ENCODE results near the gene DBH.
"Not testable (repeated sequence)": the region's sequence is repeated elsewhere in the genome, so short reads cannot be mapped to it uniquely, and the experiment has no call there.

The DBH gene

DNA sequence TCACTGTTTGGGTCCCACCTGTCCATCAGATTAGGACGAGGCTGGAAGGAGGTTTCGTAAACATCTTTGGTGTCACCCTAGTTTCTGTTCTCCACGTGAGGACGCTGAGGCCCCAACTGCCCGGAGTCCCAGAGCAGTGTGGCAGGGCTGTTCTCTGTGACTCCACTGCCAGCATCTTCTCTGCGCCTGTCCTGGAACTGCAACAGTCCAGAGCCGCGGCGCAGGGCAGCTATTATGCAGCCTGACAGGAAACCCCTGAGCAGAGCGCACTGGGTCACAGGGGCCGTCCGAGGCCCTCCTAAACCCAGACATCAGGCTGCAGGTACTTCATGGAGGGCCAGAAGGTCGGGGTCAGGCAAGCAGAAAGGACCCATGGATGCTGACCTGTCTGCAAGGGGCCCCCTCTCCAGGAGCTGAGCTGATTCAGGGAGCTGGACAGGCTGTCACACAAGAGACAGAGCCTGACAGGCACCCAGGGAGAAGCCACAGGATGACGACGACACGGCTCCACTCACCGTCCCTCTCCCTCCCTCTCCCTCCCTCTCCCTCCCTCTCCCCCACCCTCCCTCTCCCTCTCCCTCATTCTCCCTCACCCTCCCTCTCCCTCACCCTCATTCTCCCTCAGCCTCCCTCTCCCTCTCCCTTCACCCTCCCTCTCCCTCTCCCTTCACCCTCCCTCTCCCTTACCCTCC, 31.7 kb downstream of the DBH start:
- H3K4me3 ChIP-seq (ENCODE audit: low read depth, low read length) = no peak overlapping the region
- TF ChIP-seq, protein P1, sequence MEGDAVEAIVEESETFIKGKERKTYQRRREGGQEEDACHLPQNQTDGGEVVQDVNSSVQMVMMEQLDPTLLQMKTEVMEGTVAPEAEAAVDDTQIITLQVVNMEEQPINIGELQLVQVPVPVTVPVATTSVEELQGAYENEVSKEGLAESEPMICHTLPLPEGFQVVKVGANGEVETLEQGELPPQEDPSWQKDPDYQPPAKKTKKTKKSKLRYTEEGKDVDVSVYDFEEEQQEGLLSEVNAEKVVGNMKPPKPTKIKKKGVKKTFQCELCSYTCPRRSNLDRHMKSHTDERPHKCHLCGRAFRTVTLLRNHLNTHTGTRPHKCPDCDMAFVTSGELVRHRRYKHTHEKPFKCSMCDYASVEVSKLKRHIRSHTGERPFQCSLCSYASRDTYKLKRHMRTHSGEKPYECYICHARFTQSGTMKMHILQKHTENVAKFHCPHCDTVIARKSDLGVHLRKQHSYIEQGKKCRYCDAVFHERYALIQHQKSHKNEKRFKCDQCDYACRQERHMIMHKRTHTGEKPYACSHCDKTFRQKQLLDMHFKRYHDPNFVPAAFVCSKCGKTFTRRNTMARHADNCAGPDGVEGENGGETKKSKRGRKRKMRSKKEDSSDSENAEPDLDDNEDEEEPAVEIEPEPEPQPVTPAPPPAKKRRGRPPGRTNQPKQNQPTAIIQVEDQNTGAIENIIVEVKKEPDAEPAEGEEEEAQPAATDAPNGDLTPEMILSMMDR (IDR thresholded peaks at IDR 0.05; ENCODE audit: low read depth, low read length) = no peak

DNA sequence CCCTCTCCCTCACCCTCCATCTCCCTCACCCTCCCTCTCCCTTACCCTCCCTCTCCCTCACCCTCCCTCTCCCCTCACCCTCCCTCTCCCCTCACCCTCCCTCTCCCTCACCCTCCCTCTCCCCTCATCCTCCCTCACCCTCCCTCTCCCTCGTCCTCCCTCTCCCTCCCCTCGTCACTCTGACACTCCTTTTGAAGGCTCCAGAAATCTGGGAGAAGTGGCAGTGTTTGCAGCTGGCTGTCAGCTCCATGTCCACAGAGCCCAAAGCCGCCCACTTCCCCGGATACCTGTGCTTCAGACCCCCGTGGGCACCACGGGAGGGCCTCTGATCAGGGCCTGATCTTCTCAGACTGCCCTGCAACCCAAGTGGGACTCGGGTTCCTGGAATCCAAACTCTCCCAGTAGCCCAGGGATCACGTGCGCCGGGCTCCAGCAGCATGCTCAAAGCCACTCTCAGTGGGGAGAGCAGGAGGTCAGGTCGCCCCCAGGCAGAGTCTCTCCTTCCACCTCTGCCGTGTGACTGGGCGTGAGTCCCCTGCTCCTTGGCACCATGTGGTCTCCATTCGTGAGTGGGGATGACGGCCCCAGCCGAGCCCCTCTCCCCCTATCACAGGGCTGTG, 33.1 kb downstream of the DBH start:
- TF ChIP-seq, protein P1 (IDR thresholded peaks at IDR 0.05; ENCODE audit: low read depth, low read length) = no peak
- H3K4me3 ChIP-seq (ENCODE audit: low read depth, low read length) = no peak overlapping the region

DNA sequence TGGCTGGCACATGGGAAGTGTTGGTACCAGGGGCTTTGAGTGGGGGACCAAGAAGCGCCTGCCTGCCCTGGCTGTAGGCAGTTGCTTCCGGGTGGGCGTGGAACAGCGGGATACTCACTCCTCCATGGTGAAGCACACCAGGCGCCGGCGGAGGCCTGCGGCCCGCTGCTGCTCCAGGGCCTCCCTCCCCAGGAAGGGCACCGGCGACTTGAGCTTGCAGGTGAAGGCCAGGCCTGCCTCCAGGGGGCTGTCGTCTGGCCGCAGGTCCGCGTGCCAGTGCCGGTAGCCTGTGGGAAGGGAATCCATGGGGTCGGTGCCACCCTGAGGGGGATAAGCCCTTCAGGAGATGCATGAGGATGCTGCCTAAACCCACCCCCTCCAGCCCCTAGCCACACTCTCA, 34.3 kb downstream of the DBH start:
- TF ChIP-seq, protein P1 (IDR thresholded peaks at IDR 0.05; ENCODE audit: low read depth, low read length) = no peak
- H3K4me3 ChIP-seq (ENCODE audit: low read depth, low read length) = no peak overlapping the region

DNA sequence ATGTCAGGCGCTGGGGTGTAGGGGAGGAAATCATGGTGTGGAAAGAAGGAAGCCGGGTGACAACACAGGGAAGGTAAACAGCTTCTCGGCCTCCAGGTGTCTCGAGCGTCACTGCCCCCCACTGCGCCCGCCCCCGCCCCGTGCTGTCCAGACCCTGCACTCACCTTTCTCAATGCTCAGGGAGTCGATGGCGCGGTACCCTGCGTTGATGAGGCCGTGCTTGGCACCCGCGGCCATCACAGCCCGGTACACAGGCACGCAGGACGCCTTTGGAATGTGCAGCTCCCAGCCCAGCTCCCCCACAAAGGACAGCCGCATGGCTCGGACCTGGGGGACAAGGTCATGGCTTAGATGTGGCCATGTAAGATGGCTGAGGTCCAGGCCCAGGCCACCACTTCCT, 35.2 kb downstream of the DBH start:
- TF ChIP-seq, protein P1 (IDR thresholded peaks at IDR 0.05; ENCODE audit: low read depth, low read length) = no peak
- no peak overlapping the region for H3K4me3 ChIP-seq (ENCODE audit: low read depth, low read length)

DNA sequence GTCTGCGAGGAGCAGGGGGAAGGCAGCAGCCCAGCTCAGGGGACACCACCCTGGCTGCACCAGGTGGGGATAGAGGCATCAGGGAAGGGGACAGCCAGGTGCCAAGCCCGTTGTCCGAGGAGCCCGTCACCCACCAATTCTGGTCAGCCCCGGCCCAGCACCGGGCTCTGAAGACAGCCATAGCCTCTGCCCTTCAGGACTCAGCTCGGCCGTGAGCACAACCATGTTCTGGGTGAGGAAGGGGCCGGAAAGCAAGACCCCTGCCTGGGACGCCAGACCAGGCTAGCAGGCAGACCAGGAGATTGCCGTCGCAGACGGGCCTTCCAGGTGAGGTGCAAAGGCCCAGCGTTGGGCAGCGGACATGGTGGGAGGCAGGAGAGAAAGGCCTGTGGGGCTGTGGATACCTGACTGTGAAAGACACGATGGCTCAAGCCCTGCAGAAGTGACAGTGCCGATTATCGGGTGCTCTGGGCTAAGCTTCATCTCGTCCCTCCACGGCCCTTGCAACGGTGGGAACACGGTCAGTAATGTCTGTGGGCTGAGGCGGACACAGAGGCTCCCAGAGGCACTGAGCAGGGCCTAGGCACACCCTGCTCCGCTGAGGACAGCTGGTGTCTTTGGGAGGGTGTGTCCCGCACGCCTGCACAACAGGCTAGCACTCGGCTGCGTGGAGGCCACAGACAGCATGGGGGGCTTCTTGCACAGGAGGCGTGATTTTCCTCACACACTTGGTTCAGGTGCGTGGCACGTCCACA, 36.5 kb downstream of the DBH start:
- H3K4me3 ChIP-seq (ENCODE audit: low read depth, low read length) = no peak overlapping the region
- TF ChIP-seq, protein P1 (IDR thresholded peaks at IDR 0.05; ENCODE audit: low read depth, low read length) = no peak

DNA sequence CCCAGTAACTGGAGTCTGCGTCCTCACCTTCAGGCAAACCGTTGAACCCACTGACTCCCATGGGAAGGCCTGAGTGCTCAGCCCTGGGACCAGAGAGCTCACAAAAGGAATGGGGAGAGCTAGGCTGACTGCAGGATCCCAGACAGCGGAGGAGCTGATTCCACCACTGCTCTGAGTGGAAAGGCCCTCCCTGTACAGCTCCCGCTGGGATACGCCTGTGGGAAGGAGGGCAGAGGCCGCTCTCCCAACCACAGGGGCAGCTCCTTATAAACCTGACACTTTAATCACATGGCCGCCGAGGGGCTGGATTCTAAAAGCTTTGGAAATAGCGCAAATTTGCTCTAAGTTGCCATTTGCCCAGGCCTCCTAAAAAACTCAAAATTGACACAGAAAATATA, 37.1 kb downstream of the DBH start:
- H3K4me3 ChIP-seq (ENCODE audit: low read depth, low read length) = no peak overlapping the region
- TF ChIP-seq, protein P1 (IDR thresholded peaks at IDR 0.05; ENCODE audit: low read depth, low read length) = no peak

DNA sequence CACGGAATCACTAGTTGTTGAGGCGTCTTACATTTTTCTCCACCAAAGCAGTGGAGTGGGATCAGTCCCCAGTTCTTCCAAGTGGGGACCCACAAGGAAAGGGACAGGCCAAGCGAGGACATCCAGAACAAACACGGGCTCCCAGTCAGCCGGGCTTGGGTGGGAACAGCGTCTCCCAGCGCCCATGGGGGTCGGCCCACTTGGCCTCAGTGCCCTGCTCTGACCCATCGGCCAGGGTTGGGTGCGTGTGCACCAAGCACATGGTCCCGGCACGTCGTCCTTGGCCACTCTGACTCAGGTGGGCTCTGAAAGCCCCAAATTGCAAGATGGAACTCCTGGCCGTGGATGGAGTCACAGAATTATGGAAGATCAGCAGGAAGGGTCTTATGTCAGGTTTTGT, 37.9 kb downstream of the DBH start:
- TF ChIP-seq, protein P1 (IDR thresholded peaks at IDR 0.05; ENCODE audit: low read depth, low read length) = no peak
- no peak overlapping the region for H3K4me3 ChIP-seq (ENCODE audit: low read depth, low read length)

DNA sequence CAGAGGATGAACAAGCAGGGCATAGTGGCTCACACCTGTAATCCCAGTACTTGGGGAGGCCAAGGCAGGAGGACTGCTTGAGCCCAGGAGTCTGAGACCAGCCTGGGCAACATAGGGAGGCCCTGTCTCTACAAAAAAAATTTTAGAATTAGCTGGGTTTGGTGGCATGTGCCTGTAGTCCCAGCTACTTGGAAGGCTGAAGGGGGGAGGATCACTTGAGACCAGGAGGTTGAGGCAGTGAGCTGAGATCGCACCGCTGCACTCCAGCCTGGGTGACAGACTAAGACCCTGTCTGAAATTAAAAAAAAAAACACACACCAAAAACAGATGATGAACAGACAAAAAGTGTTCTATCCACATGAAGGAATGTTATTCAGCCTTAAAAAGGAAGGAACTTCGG, 39.6 kb downstream of the DBH start:
- not testable (repeated sequence) for H3K4me3 ChIP-seq (ENCODE audit: low read depth, low read length)

Data from WI38 (cell line).